PFSK-1 (cell line): Measurements from ENCODE around the gene KIDINS220.

Experiments used
- FOXP2 ChIP-seq: optimal IDR thresholded peaks from 2 replicates; pipeline ENCODE3; 2011; ENCODE audit warnings: borderline replicate concordance, control low read depth, inconsistent platforms; ENCODE audit not compliant: insufficient read depth; ENCODE audit errors: extremely low read length, extremely low read depth
- POLR2AphosphoS5 ChIP-seq: IDR thresholded peaks from 2 replicates; pipeline ENCODE4 v1.6.1; 2012; ENCODE audit warnings: low read depth, mild to moderate bottlenecking, control low read depth, low read length, moderate library complexity
- SIN3A ChIP-seq: IDR thresholded peaks from 2 replicates; pipeline ENCODE4 v1.6.1; 2012; ENCODE audit warnings: mild to moderate bottlenecking, low read length, moderate library complexity, borderline replicate concordance; ENCODE audit not compliant: insufficient read depth
- TAF1 ChIP-seq: IDR thresholded peaks from 2 replicates; pipeline ENCODE4 v1.6.1; 2012; ENCODE audit warnings: low read length, control low read depth, borderline replicate concordance; ENCODE audit not compliant: insufficient read depth
- TF ChIP-seq, protein P1 (sequence below), 2 experiments: IDR thresholded peaks; 2 replicates each; pipeline versions ENCODE4 v1.6.1 to v1.8.0; 2011 to 2012; ENCODE audit warnings: low read depth in 2 of 2, low read length in 2 of 2, control low read depth in 1 of 2, inconsistent platforms in 1 of 2, mild to moderate bottlenecking in 1 of 2, moderate library complexity in 1 of 2; ENCODE audit not compliant: insufficient read depth in 1 of 2

Gene KIDINS220

DNA sequence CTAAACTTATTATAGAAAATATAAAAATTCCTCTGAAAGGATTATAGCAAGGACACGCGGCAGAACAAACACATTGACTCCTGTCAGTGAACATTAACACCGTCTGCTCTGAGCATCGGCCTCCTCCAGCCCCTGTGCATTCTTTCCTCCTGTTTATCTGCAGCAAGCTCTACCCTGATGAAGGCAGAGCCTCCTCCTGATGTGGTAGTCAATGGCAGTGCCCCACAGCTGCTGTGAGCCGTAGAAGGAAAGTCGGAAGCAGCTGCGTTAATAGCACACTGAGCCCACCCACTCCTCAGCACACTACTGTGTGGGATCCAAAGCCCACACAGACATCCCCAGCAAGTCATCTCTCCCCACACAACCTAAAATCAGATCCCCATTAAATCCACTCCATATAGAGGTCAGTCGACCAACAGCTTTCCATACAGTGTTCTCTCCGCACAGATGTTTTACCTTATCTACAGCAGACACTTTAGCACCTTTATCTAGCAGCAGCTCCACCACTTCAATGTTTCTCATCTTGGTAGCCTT lies 41.0 kb downstream of the KIDINS220 start:
- TF ChIP-seq TAF1: no peak
- no peak for TF ChIP-seq FOXP2
- no peak for TF ChIP-seq SIN3A
- no peak for TF ChIP-seq POLR2AphosphoS5
- TF ChIP-seq, protein P1, sequence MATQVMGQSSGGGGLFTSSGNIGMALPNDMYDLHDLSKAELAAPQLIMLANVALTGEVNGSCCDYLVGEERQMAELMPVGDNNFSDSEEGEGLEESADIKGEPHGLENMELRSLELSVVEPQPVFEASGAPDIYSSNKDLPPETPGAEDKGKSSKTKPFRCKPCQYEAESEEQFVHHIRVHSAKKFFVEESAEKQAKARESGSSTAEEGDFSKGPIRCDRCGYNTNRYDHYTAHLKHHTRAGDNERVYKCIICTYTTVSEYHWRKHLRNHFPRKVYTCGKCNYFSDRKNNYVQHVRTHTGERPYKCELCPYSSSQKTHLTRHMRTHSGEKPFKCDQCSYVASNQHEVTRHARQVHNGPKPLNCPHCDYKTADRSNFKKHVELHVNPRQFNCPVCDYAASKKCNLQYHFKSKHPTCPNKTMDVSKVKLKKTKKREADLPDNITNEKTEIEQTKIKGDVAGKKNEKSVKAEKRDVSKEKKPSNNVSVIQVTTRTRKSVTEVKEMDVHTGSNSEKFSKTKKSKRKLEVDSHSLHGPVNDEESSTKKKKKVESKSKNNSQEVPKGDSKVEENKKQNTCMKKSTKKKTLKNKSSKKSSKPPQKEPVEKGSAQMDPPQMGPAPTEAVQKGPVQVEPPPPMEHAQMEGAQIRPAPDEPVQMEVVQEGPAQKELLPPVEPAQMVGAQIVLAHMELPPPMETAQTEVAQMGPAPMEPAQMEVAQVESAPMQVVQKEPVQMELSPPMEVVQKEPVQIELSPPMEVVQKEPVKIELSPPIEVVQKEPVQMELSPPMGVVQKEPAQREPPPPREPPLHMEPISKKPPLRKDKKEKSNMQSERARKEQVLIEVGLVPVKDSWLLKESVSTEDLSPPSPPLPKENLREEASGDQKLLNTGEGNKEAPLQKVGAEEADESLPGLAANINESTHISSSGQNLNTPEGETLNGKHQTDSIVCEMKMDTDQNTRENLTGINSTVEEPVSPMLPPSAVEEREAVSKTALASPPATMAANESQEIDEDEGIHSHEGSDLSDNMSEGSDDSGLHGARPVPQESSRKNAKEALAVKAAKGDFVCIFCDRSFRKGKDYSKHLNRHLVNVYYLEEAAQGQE (IDR thresholded peaks at IDR 0.05; ENCODE audit: insufficient read depth in 1 of 2, low read depth in 2 of 2, low read length in 2 of 2): no peak

DNA sequence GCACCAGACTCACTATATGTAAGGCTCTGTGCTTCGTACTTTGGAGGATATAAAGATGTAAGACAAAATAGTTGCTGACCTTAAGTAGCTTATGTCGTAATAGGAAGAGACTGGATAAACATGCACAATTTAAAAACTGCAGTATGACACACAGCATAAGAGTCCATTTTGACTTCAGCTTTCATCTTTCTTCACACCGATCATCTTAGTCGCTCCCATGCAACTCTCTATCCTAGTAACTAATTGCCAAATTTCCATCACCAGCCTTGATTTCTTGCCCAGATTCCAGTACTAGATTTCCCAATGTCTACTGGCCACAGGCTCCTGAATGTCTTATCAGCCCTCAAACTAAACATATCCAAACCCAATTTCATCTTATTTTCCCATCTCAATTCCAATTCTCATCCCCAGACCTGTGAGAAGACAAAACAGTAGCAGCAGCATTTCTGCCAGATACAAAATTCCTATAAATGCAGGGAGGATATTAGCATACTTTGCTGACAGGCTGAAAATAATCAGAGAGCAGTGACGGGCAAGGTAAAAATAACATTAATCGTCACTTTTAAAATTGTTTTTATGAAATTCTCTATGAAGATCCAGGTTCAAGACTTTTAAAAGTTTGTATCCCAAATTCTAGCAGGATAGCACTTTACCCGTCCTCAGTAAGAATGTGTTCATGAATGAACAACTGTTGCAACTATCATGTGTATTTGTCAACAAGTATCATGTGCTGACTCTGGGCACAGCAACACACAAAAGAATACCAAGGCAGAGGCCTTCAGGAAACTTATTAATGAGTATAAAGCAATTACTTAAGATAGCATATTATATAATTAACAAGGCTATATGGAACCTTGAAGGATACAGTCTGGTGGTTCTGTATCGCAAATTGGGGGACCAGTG lies 42.2 kb downstream of the KIDINS220 start:
- TF ChIP-seq SIN3A: no peak
- TF ChIP-seq POLR2AphosphoS5: no peak
- TF ChIP-seq FOXP2: no peak
- TF ChIP-seq, protein P1 (IDR thresholded peaks at IDR 0.05; ENCODE audit: insufficient read depth in 1 of 2, low read depth in 2 of 2, low read length in 2 of 2): no peak
- TF ChIP-seq TAF1: no peak

DNA sequence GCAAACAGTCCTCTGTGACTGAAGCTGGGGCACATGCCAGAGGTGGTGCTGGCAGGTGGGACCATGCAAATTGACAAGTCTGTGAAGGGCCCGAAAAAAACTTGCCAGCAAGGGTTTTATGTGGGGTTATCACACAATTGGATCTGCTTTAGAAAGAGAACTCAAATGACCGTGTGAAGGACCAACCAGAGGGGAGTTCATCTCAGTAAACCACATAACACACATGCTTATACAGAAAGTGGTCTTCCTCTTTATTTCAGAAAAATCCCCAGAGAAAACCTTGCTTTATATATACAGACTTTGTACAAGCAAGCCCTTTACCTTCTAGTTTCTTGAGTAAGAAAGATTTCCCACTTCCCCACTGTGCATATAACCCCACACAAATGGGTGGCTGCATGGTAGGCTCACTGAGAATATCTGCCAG lies 46.7 kb downstream of the KIDINS220 start:
- no peak for TF ChIP-seq POLR2AphosphoS5
- TF ChIP-seq TAF1: no peak
- TF ChIP-seq FOXP2: no peak
- TF ChIP-seq, protein P1 (IDR thresholded peaks at IDR 0.05; ENCODE audit: insufficient read depth in 1 of 2, low read depth in 2 of 2, low read length in 2 of 2): no peak
- TF ChIP-seq SIN3A: no peak

DNA sequence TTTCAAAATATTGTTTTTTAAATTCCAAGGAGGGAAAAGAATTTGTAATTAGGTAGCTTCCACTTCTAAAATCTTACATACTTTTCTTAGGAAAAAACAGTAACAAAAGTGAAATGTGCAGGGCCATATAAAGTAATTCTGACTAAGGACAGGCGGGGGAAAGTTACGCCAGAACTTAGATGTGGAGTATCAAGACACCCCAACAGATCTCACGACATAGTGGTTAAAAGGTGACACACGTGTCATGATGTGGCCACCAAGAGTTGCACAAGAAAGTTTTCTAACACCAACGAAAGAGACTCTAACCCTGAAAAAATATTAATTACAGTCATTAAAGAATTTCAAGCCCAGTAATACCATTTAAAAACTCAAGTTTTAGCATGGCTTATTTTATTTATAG lies 51.0 kb downstream of the KIDINS220 start:
- no peak for TF ChIP-seq SIN3A
- TF ChIP-seq FOXP2: no peak
- TF ChIP-seq, protein P1 (IDR thresholded peaks at IDR 0.05; ENCODE audit: insufficient read depth in 1 of 2, low read depth in 2 of 2, low read length in 2 of 2): no peak
- no peak for TF ChIP-seq TAF1
- TF ChIP-seq POLR2AphosphoS5: no peak
